HG03460 (cell line): ENCODE measurements around the gene RPA1.

Experiments
- ATAC-seq: cut with Tn5 transposase; IDR thresholded peaks from one replicate; pipeline ENCODE4 v1.9.1; 2021; ENCODE audit not compliant: unreplicated experiment

Gene RPA1

DNA sequence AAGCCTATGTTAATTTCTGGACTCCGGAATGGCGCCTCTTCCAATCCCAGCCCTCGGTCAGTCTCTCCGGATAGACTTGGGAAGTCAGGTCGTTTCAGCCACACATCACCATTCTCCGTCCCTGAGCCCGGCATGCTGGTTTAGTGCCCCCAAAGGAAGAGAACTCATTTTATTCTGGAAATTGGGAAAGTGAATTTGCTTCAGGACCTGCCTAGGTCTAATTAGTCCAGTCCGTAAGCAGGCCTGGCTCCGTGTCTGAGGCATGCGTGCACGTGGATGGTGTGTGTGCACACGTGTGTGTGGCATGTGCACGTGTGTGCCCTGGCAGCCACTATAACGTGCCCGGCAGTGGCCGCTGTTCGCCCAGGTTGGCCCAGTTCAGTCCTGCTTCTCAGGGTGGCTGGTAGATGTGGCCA, 77.4 kb downstream of the RPA1 start:
- ATAC-seq: no peak

DNA sequence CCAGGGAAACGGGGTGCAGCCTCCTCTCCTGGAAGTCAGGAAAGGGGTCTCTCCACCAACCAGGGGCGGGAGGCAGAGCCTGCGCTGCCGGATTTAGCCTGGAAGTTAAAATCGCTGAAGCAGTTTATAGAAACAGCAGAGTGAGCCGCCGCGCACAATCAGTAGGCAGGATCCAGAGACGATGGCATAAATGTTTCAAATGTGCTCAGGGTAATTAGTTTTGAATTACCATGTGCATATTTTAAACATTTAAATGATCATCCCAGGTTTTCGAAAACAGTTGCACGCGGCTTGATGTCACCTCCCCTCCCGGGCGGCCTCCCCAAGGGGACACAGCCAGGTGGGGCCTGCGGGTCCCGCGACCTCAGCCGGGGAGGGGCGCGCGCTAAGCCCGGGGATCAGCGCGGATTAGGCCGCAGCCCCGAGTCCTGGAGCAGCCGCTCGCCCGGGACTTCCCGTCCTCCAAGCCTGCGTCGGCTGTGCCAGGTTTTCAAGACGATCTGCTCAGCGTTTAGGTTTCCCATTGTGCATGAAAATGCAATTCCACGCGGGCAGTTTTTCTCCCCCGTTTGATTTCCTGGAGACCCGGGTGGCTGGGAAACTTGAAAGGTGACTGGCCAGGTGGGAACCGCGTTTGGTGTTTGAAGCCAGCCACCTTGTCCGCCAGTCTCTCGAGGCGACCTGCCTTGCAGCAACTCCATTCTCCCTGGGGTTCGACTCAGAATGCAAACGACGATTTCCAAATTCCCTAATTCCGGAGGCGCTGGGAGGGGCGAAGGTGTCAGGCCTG, 78.3 kb downstream of the RPA1 start:
- no peak for ATAC-seq

DNA sequence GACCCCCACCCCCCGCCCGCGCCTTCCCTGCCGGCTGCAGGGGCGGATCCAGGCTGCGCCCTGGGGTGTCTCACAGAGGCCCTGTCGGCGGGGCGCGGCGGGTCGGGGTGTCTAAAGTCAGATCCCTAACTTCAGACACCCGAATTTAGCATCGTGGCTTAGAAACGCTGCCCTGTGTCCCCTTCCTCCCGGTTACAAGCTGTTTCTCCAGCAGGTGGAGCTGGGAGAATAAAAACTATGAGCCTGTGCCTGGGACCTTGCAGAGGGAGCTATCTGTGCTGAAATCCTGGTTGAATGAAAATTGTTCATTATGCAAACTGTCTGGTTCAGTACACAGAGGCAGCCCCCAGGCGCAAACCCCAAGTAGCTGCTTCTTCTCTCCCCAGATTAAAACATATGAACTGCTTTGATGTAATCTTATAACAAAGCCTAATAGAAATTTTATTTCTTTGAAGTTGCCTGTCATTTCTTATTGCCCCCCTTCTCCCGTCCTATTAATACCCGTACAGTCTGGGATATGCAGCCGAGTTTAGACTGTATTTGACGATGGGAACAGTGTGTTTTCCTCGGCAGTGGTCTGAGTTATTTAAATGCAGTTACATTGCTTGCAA, 79.0 kb downstream of the RPA1 start:
- ATAC-seq: no peak

DNA sequence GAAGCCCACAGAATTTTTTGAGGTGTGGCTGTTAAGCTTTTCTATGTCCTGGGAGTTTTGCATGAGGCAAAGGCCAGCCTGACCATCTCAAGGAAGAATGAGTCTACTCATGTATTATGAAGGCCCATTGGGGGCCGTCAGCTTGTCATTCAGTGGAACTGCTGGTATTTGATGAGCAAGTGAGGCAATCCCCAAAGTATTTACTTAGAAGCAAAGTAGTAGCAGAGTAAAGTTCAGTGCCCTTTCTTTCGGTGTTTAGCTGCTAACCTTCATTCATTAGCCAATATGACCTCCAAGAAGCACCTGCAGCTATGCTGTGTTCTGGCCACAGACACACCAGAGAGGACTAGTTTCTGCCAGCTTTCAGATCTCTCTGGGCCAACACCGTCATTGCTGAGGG, 80.2 kb downstream of the RPA1 start:
- ATAC-seq: no peak

DNA sequence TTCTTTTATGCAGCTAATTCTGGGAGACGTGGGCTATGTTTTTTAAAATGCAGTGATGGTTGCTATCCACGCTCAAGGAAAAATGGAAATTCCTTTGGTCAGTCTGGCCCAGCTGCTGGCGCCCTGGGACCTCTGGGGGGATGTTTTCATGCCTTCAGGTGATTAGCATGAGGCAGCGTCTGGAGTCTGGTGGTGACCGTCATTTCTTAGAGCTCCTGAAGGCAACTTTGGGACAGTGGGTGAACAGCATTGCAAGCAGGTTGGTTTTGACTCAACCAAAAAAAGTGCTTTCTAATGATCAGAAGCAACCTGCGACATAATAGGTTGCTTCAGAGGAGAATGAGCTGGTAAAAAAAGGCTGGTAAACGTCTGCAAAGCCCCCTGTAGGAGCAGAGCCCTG, 82.3 kb downstream of the RPA1 start:
- ATAC-seq: no peak

DNA sequence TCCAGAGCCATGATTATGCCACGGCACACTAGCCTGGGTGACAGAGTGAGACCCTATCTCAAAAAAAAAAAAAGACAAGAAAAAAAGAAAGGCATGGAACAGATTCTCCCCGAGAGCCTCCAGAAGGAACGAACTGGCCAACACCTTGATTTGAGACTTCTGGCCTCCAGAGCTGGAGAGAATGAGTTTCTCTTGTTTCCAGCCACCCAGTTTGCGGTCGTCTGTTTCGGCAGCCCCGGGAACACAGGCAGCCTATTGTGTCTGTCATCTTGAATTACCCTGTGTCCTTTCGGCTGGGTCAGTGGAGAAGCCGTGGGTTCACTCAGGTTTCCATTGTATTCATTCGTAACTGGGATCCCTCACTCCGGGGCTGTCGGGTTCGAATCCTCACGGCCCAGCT, 83.9 kb downstream of the RPA1 start:
- no peak for ATAC-seq

DNA sequence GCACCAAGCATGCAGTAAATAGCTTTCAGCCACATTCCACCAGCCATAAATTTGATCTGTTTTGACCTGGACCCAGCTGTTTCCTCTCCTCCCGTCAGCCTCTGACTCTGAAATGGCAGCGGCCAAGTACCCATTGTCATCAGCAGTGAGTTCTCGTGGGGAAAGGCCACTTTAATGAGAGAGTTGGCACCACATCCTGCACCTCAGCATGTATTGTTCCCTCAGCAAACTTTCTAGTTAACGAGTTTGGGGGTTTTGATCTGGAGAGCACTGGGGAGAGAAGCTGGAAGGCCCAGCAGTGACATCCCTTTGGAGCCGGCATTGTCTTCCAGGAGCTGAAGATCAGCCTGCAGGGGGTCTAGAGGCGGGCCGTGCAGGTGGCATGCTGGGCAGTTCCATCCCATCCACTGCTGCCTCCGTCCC, 84.9 kb downstream of the RPA1 start:
- no peak for ATAC-seq

DNA sequence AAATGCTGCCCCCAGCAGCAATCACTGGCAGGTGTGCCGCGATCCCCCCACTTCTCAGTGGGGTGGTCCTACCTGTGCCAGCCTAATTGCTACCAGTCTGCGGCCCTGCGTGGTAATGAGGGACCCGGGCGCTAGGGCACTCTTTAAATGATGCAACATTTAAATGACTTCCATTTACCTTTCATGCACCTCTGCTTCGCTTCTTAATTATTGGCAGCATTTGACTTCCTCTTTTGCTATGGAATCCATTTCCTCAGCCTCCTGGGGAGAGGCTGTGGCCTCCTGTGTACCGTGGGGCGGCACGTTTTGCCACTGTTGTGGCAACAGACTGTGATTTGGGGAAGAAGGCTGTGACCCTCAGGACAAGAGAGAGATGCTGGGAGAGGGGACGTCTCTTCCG, 86.1 kb downstream of the RPA1 start:
- no peak for ATAC-seq

DNA sequence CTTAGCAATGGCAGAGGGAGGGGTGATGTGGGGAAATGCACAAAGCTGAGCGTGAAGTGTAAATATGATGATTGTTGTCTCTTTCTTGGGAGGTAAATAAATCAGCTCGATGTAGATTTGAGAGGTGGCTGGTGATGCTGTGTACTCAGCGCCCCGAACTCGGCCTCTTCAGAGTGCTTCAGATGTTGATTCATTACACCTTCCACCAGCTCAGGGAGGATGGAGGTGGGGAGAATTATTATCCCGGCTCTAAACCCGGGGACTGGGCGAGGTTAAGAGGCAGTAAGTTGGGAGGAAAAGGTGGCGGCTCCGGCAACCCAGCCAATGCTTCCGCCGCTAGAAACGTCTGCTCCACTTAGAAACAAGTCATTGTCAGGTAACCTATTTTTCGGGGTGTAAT, 86.5 kb downstream of the RPA1 start:
- no peak for ATAC-seq

DNA sequence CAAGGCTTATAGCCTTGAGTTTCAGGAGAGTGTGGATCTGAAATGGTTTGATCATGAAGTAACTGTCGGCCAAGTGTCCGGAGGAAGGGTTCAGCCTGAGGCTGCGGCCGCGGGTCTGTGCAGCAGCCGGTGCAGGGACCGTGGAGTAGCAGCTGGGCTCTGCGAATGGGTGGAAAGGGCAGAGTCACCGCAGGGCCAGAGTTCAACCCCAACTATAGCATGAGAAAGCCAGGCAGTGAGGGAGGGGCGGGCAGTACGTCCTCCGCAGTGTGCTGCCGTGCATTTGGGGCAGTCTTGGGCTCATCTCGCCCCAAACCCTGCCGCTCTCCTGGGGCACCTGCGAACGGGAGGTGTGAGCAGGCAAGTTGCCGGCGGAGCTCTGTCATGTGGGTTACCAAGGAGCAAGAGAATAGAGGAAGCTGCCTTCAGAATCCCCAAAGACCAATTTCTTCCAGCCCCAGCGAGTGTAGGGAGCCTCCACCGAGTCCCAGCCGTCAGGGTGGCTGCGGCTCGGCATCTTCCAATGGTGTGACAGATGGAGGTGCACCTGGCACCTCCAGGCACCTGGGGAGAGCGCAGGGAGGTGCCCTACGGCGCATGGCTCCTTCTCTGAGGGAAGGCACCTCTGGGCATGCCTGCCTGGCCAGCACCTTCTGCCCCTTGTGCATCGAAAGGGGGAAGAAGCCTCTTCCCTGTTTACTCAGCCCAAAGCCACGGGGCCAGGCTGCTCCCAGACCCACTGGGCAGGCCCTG, 87.3 kb downstream of the RPA1 start:
- ATAC-seq: no peak

DNA sequence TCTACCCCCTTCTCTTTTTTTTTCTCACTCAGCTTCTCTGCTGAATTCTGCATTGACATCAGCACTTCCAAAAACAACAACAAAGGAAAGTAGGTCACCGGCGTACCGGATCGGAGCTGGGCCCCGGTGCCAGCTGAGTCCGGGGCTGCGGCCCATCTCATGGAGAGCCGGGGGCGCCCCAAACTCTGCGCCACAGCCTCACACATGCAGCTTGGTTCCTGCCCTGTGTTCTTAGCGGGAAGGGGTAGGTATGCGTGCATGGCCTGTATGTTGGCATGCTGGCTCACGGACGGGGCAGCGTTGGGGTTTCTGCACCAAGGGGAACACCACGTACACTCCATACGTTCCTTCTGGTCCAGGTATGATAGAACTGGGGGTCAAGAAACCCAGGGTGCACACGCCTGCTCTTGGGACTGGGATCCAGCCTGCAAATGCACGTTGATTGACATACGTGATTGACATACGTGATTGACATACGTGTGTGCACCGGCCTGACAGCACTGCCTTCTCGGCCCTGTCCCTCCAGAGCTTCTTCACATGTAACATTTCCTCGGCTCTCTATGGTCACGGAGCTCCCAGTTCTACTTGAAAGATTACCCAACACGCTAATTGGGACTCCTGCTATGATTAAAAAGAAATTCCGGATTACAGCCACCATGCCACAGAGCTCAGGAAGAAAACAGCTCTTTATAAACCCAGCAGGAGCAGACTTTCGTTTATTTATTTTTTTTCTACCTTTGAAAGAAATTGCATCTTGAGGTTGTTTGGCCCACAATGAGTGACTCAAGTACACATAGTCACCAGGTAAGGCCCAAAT, 88.7 kb downstream of the RPA1 start:
- no peak for ATAC-seq

DNA sequence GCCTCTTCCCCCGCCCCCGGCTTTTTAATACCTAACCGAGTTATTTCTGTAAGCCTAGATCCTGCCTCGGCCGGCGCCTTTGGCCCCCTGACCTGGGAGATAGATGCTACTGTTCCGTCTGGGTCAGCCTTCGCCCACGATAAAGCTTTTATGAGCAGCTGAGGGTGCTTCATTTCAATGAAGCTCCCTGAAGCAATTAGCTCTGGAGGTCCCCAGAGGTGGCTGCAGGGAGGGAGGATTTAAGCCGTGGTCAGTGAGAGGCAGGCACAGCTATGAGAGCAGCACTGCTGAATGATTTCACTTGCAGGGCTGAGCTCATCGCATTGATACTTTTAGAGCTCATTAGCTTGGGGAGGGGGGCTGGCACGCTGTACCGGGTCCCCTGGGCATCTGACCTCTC, 89.4 kb downstream of the RPA1 start:
- no peak for ATAC-seq

DNA sequence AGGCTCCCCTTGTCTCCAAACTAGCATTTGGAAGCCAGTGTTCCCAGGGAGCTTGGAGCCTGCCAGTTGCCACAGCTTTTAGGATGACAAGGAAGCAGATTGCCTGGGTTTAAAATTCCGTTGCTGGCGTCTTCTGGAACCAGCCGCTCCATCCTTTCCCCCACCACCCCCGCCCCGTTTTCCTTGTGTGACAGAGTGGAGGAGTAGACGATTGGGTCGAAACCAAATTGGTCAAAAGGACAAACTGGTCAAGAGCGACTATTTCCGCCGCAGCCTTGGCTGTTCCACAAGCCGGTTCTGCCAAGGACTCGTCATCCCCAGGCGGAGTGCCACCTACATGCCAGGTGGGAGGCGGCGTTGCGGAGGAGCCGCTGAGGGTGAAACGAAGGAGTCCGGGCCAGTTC, 91.1 kb downstream of the RPA1 start:
- no peak for ATAC-seq

DNA sequence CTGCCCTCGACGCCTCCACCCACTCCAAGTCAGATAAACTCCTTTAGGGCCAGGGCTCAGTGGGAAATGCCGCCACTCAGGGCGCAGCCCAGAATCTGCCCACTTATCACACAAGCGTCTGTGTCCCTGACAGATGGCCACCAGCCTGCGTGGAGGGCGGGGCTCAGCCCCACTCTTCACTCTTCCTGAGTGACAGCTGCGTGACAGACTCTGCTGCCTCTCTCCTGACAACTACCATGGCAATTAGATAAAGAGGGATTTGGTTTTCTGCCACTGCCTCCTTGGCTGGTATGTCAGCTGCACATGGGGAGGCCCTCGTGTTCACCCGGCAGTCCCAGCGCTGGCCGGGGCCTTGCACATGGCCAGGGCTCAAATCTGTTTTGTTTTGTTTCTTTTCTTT, 99.2 kb downstream of the RPA1 start:
- no peak for ATAC-seq

DNA sequence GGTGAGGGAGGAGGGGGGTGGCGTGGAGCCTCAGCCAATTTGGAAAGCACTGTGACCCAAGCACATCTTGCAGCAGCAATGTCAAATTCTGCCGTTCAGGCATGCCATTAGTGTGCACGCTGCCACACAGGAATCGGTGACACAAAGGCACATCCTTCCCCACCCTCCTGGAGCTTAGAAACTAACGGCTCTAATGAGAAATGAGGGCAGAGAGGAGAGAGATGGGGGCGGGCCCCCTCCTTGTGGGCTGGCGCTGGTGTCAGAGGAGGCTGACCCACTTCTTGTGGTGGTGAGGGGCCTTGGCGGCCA, 100.5 kb downstream of the RPA1 start:
- no peak for ATAC-seq

DNA sequence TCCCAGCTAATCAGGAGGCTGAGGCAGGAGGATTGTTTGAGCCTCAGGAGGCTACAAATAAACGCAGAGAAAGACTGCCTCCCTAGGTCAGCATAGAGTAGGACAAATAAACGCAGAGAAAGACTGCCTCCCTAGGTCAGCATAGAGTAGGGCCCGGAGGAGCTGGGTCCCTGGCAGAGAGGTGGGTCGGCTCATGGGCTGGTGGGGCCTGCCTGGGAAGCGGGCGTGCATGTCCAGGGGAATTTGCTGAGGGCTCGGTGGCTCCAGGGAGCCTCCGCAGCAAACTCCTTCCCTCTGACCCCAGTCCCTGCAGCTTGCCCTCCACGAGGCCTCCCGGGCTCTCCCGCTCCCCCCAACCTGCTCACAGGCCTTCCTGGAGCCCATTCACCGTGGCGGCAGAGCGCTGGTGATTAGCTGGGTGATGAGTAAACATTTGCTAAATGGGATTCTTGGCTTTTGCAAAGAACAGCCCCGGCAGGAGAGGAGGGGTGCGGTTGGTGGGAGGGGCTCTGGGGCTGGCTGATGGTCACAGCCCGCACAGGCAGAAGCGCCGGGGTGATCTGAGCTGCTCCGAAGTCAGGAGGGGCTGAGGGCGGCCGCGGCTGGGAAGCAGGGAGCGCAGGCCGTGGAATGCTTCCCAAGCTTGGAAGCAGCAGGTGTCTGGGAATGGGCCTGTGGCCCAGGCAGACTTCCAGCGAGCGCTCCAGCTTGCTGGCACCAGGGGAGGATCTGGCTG, 102.2 kb downstream of the RPA1 start:
- ATAC-seq: no peak

DNA sequence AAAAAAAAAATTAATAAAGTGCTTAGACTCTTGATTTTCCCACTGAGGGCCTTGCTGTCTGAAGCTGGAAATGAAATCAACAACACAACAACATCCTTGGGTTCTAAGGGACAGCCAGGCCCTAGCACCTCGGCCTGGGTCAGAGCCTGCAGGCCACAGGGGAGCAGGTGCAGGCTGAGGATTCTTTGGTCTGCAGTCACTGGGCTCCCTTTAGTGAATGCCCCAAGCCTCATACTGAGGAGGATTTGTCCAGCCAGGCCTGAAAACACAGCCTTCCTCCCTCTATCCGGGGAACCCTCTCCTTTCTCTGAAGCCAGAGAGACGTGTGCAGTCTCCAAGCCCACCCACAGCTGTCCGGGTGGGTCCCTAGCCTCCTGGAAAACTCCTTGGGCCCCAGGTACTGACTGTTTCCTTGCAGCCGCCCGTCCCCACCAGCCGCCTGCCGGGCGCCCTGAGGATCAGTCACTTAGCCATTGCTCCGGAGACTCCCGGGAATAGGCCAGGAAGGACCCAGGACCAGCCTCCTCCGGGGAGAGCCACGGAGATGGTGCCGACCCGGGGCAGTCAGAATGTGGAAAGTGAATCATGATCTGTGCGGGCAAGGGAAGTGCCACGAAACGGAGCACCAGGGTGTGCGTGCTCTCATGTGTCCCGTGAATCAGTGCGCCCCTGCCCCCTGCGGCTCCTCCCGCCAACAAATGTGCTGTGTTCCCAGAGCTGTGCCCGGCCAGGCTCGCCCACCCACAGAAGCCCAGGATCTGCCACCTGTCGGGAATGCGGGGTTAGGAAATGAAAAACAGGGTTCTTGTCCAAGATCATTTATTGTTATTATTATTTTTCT, 104.3 kb downstream of the RPA1 start:
- no peak for ATAC-seq

DNA sequence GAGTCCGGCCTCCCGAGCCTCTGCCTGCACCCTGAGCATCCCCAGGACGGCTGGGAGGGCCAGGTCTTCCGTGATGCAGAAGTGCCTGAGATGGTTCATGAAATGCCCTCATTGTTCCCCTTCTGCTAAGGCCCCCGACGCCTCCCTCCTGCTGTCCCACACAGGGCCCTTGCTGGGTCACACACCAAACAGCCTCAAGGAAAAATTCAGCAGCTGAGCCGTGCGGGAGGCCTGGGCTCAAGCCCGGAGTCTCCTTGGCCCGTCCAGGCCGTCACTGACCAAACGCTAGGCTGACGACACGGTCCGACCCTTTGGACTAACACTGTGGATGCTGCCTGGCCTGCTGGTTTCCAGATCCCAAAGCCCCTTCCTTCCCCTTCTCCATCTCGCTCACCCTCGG, 105.1 kb downstream of the RPA1 start:
- ATAC-seq: no peak

DNA sequence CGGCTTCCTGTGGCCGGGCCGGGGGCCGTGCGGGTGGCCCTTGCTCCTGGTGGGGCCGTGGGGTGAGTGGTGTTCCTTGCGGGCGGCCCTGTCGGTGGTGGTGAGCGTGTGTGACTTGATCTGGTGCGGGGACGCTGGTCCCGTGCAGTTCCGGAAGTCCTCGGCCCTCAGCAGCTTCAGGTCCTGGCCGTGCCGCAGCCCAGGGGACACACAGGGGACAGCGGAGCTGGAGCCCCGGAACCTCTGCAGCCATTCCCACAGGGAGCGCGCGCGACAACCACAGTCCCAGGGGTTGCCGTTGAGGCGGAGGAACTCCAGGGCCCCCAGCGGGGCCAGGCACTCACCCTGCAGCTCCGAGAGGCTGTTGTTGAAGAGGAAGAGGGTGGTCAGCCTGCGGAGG, 107.0 kb downstream of the RPA1 start:
- ATAC-seq: no peak

DNA sequence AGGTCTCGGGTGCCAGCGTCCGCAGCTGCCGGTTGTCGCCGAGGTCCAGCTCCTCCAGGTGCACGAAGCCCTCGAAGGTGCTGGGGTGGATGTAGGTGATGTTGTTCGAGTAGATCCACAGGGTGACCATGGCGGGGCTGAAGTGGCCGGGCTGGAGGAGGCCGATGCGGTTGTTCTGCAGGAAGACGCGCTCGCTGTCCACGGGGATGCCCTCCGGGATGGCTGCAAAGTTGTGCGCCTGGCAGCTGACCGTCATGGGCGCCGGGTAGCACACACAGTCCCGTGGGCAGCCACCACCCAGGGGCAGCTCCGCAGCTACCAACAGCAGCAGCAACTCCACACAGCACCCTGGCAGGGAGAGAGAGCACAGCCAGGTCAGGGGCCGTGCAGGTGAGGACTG, 107.7 kb downstream of the RPA1 start:
- ATAC-seq: no peak
